NCI-H526 treated with DMSO at 0.1 percent for 48 hours (cell line): Measurements from ENCODE around the gene SLC25A21.
A peak's percentile ranks its signal among the peaks of the same experiment; 100 is the strongest.
"Not testable (repeated sequence)": the region's sequence is repeated elsewhere in the genome, so short reads cannot be mapped to it uniquely, and the experiment has no call there.

Experiments used
- DNase-seq: peaks from one replicate; lab custom pipeline; 2025; lab: John Stamatoyannopoulos, UW

The SLC25A21 gene

DNA sequence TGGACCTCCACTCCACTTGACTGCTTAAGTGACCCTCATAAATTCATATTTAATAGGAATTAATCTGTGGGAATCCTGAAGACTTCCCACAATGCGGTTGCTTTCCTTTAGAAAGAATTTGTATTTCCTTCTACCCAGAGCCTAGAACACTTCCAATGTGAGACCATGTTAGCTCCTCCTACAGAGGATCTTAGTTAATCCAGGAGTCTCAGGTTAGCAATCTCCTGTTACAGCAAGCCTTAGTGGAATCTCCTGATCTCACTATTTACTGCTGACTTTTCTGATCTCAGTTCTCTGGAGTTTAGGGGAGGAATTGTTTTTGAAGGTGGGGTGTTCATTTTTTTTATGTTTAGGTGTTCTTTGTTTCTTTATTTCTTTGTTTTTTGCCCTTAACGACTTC, 186.0 kb downstream of the SLC25A21 start:
- no peak for DNase-seq

- no peak for DNase-seq
Observed at GRCh38 chr14:36981832-36982529, 190.4 kb downstream of the SLC25A21 start.

- not testable (repeated sequence) for DNase-seq
Observed at GRCh38 chr14:36980413-36980812, 192.0 kb downstream of the SLC25A21 start.

DNA sequence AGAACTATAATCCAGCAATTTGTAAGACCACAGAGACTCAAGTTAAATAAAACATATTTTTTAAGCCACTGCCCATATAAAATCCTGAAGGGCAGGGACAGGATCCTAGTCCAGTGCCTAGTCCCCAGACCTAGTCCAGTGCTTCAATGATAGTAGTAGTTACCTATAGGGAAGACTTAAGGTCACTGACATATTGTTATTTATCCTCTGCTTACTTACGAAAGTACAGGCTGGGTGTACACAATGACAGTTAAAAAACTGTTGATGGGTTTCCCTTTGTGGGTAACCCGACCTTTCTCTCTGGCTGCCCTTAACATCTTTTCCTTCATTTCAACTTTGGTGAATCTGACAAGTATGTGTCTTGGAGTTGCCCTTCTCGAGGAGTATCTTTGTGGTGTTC, 192.5 kb downstream of the SLC25A21 start:
- no peak for DNase-seq

DNA sequence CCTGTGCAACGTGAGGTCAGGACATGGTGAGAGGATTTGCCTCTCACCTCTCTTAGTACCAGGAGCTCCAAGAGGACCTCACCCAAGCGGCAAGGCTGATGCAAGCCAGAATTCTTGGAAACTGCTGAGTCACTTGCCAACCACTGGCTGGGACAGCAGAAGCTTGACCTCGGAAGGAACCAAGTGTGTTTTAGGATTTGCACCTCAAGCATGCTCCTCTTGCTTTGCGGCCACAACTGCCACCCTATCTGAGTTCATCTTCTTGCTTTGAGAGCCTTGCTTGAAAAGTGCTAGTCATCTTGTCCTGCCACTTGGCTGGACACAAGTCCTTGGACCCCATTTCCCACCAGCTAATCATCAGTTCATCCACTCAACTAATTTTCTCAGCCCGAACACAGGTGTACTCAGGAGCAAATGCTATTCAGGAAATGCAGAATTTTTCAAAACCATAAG, 195.8 kb downstream of the SLC25A21 start:
- no peak for DNase-seq

- peak; percentile 67 for DNase-seq
Observed at GRCh38 chr14:36975834-36976233, 196.6 kb downstream of the SLC25A21 start.

DNA sequence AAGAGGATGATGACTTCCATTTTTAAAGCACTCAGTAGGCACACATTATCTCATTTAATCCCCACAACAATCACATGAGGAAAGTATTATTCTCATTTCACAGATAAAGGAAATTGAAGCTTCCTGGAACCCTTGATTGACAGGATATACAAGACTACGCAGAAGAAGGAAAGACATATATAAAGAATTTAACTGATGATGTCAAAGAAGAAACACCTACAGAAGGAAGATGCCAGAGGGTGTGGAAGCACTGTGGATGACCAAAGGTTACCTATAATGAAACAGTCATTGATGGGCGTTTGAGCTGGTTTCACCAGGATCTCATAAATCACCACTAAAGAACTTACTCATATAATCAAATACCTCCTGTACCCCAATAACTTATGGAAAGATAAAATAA, 197.4 kb downstream of the SLC25A21 start:
- no peak for DNase-seq

GRCh38 chr14:36973806-36974442, 198.5 kb downstream of the SLC25A21 start:
- DNase-seq, result no peak

- DNase-seq, result no peak
Observed at GRCh38 chr14:36971263-36971855, 201.0 kb downstream of the SLC25A21 start.

- DNase-seq, result no peak
Observed at GRCh38 chr14:36967892-36968555, 204.4 kb downstream of the SLC25A21 start.

- DNase-seq, result no peak
Observed at GRCh38 chr14:36955967-36956366, 216.4 kb downstream of the SLC25A21 start.

- DNase-seq, result no peak
Observed at GRCh38 chr14:36955376-36955775, 217.0 kb downstream of the SLC25A21 start.

- DNase-seq, result no peak
Observed at GRCh38 chr14:36952689-36953088, 219.7 kb downstream of the SLC25A21 start.

DNA sequence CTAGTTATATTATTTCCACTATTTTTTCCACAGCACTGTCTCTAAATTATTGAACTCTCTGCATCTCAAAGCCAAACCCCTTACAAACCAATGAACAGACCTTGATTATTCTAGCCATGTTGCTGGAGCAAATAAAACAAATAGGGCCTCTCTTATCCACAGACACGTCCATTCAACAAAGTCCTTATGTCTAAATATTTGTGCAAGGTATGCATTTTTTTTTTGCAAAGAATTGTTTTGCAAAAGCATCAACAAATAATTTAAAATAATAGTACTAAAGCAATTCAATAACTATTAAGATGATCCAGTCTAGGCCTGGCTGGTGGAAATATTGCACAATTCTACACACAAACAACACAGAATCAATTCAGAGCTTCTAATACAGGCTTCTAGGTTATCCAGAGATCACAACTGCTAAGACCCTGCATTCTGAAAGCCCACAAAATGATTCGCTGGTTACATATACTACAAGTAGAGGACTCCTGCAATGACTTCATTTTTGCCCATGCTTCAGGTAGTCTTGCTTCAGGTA, 221.0 kb downstream of the SLC25A21 start:
- no peak for DNase-seq

DNA sequence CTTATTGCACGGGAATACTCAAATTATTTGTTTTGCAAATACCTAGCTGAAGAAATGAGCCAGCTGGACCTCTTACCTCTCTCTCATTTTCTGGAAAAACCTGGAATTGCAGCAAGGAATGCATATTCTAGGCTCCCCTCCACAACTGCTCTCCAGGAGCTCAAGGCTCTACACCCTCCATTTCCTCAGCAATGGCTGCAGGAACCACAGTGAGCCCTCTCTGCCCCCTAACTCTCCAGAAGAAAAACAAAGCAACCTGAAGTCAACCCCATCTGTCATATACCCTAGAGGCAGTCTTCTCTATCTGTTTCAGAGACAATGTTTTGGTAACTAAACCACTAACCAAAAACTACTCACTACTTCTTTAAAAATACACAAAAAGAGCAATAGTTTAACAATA, 221.6 kb downstream of the SLC25A21 start:
- DNase-seq, result no peak

DNA sequence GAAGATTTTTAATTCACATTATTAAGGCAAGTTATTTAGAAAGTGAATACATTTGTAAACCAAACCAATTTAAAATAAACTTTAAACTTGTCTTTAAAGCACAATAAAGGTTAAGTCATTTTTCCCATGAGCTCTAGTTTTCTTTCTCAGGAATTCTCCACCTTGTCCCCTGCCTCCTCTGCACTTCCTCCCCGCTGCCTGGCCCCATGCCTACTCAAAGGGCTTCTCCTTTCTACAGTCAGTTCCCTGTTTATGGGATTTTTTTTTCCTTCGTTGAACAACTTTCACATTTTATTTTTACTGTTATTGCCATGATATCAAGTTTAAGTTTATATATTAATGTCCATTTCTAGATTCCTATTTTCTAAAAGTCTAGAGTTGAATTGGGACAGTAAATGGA, 223.0 kb downstream of the SLC25A21 start:
- DNase-seq, result no peak

- no peak for DNase-seq
Observed at GRCh38 chr14:36948157-36948859, 224.1 kb downstream of the SLC25A21 start.

DNA sequence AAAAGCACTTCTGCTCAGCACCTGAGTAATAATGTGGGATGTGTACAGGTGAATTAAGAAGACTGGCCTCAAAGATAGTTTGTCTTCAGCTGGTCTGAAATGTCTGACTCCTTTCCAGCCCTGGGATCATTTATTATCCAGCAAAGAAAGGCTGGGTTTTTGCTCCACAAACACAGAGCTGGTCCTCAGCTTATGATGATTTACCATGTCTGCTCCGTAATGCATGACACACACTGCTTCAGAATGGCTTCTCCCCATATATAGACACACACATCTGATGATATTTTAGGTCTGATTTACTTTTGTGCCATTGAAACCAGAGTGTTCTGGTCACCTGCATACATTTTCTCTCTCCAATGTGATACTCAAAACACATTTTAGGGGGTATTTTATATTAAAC, 225.0 kb downstream of the SLC25A21 start:
- peak; percentile 44 for DNase-seq

DNA sequence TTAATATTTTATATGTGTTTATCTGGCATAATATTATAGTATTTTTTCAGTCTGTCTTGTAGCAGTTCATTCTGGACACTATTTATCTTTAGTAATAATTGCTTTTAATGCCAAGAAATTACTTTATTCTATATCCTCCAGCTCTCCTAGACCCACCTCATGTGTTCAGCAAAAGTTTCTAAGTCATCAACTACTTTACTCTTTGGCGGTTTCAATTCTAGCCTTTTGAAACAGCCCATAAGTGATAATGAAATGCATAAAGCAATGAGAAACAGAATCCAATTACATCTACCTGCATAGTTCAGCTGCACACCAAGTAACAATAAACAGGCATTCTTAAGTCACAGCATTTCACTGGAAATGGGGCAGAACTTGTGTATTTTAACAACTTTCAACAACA, 225.5 kb downstream of the SLC25A21 start:
- no peak for DNase-seq

DNA sequence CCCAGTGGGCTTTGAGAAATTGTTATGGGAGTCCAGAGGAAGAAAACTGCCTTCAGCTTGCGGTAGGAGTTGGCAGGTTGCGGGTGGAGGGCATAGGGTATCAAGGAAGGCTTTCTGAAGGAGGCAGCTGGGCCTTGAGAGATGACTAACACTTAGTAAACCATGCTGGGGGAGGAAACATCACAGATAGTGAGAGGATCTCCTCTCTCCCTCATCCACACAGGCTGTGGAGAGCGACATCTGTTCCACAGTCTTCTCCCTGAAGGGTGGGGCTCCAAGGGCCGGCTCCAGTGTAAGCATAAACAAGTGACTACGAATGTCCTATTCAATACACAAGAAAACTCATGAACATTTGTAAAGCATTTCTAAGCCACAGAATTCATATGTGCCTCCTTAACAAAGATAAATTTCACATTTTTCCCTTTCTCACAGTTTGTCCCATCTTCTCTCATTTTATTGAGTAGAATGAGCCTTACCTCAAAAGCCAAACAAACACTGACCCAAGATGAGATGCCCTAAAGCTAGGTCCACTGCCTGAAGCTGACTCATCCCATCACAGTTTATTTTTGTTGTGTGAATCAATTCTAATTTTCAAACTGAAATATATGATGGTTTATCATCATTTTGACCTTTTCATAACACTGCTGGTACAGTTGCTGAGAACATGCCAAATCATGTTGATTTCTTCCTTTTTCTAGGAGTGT, 227.9 kb downstream of the SLC25A21 start:
- no peak for DNase-seq

DNA sequence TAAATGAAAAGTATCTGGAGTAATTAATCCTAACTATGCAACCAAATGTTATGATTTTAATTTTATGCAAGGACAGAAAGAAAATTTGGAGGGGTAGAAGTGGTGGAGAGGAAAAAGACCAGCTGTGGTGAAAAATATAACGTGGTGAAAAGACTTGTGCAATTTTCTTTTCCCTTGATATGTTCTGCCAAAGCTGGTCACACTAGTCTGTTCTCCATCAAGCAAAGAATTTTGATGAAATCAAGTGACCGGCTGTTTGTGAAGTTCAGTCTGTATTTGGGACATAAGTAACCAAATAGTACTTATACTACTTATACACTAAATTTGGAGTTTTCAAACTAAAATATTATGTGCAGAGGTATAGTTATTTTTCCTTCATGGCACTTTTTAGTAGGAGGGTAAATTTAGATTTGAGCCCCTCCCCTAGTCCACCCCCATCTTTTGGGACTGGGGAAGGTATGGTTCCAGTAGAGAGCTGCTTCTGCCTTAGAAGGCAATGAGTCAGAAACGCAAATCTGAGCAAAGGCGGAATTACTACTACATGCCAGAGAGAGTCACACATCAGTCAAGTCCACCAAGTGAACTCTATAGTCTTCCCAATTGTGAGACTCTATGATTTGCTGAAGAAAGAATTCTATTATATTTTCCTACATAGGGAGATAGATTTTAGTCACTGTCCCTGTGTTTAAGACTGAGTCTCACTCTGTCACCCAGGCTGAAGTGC, 229.7 kb downstream of the SLC25A21 start:
- DNase-seq, result no peak
